DMS53 (cell line): ENCODE data around the gene HNRNPC.
"Not testable (repeated sequence)": the region's sequence is repeated elsewhere in the genome, so short reads cannot be mapped to it uniquely, and the experiment has no call there.

Experiments
- DNase-seq: peaks from one replicate; lab custom pipeline; 2025; lab: John Stamatoyannopoulos, UW

HNRNPC gene

GRCh38 chr14:21269252-21270046 is at the start of gene HNRNPC:
Gene HNRNPC (minus strand): TSS chr14:21269442. CDS start chr14:21234193, 35,249 bp downstream.
- DNase-seq = peak; percentile 95

- no peak for DNase-seq
Observed at GRCh38 chr14:21317398-21317797, 48.2 kb upstream of the HNRNPC start.

- no peak for DNase-seq
Observed at GRCh38 chr14:21313512-21313911, 44.3 kb upstream of the HNRNPC start.

- no peak for DNase-seq
Observed at GRCh38 chr14:21311614-21312013, 42.4 kb upstream of the HNRNPC start.

- DNase-seq = no peak
Observed at GRCh38 chr14:21309956-21310355, 40.7 kb upstream of the HNRNPC start.

- peak; percentile 21 for DNase-seq
Observed at GRCh38 chr14:21309238-21309636, 40.0 kb upstream of the HNRNPC start.

GRCh38 chr14:21308479-21309237 is 39.4 kb upstream of the HNRNPC start:
- DNase-seq = peak; percentile 92

GRCh38 chr14:21308132-21308478 is 38.9 kb upstream of the HNRNPC start:
- peak; percentile 54 for DNase-seq

GRCh38 chr14:21307637-21308036 is 38.4 kb upstream of the HNRNPC start:
- no peak for DNase-seq

- DNase-seq = not testable (repeated sequence)
Observed at GRCh38 chr14:21302836-21303140, 33.5 kb upstream of the HNRNPC start.

GRCh38 chr14:21302013-21302835 is 33.0 kb upstream of the HNRNPC start:
- DNase-seq = no peak

- peak; percentile 27 for DNase-seq
Observed at GRCh38 chr14:21300892-21301291, 31.6 kb upstream of the HNRNPC start.

GRCh38 chr14:21299562-21300130 is 30.4 kb upstream of the HNRNPC start:
- DNase-seq = no peak

GRCh38 chr14:21298358-21298757 is 29.1 kb upstream of the HNRNPC start:
- no peak for DNase-seq

- DNase-seq = not testable (repeated sequence)
Observed at GRCh38 chr14:21294026-21294425, 24.8 kb upstream of the HNRNPC start.

GRCh38 chr14:21287168-21287567 is 17.9 kb upstream of the HNRNPC start:
- DNase-seq = no peak

GRCh38 chr14:21286516-21286915 is 17.3 kb upstream of the HNRNPC start:
- not testable (repeated sequence) for DNase-seq

GRCh38 chr14:21281917-21282316 is 12.7 kb upstream of the HNRNPC start:
- not testable (repeated sequence) for DNase-seq

- no peak for DNase-seq
Observed at GRCh38 chr14:21279783-21280182, 10.5 kb upstream of the HNRNPC start, which contains the start of gene RPGRIP1. Gene RPGRIP1 (plus strand): TSS chr14:21280083. CDS start chr14:21287977, 7,894 bp downstream.

GRCh38 chr14:21278632-21279031 is 9.4 kb upstream of the HNRNPC start:
- no peak for DNase-seq

GRCh38 chr14:21275261-21275858 is 6.1 kb upstream of the HNRNPC start:
- no peak for DNase-seq

- DNase-seq = not testable (repeated sequence)
Observed at GRCh38 chr14:21272661-21273060, 3.4 kb upstream of the HNRNPC start.
